Measurements from ENCODE around the gene PPP4R3A. TPM values are rescaled to one million over a fixed set of nuclear protein-coding genes. Genes with fewer than 3 reads are reported as not detected.

PPP4R3A gene
- total and polyA plus RNA-seq, 2 donors (not counting 3 experiments of a cell fraction or from before 2014, with no cell fraction given), result 20.5 to 77.0 TPM

- Histone ChIP-seq H3K4me2 (ENCODE audit: insufficient read depth, low read length) (peak overlapping the region; percentile 18), H3K36me3 (ENCODE audit: control insufficient read depth in 2 of 2, extremely low read depth in 1 of 2, insufficient read depth in 2 of 2, low read length in 2 of 2) (peaks cover 0 to 3% of the 10 kb centered on the region in 2 experiments), H2AFZ (ENCODE audit: low read depth, low read length) (peak overlapping the region; percentile 65), H3K9me3 (replicated peaks; ENCODE audit: control insufficient read depth, insufficient read depth, low read length) (no peaks in the 10 kb centered on the region), H3K79me2 (ENCODE audit: control insufficient read depth, insufficient read depth, low read length) (peaks cover 4% of the 10 kb centered on the region), H3K9me1 (replicated peaks; ENCODE audit: control insufficient read depth, extremely low read depth, insufficient read depth, low read length) (no peaks in the 10 kb centered on the region), H3K27me3 (ENCODE audit: control insufficient read depth in 2 of 2, insufficient read depth in 2 of 2, low read length in 2 of 2) (no peaks in the 10 kb centered on the region), H3K4me3 (replicated peaks in 1 of 3; ENCODE audit: insufficient read depth in 1 of 3, low read depth in 1 of 3, low read length in 3 of 3) (peak overlapping the region in 2 of 3 experiments; percentile 10 to 73), H4K20me1 (replicated peaks; ENCODE audit: control insufficient read depth, extremely low read depth, insufficient read depth, low read length) (no peaks in the 10 kb centered on the region), H3K27ac (ENCODE audit: insufficient read depth, low read depth, low read length) (peak overlapping the region; percentile 23), H3K9ac (replicated peaks; ENCODE audit: extremely low read depth, insufficient read depth, low read length) (no peak overlapping the region), H3K4me1 (ENCODE audit: control insufficient read depth, extremely low read depth, insufficient read depth, low read length) (peaks cover 25% of the 10 kb centered on the region)
- FAIRE-seq (no peak), DNase-seq (ENCODE audit: low read depth, low spot score) (no peak)
- BruUV-seq (replicated peaks), result no TSS peak
- ChIA-PET CTCF (interaction anchor here (0.7 to 10.5 kb wide), 20 partner anchors 11 to 241 kb away, joined by 3 to 196 read pairs (median 4); no protein-coding TSS in a partner anchor), POLR2A (no interaction called here)
- dilution Hi-C loops (cut with MboI; ENCODE audit: extremely low pct_ligation_motif_present, low sequenced_read_pairs), result no loop called here
- TF ChIP-seq POLR2AphosphoS5 (IDR thresholded peaks at IDR 0.05; ENCODE audit: insufficient read depth, low read depth, low read length) (peak; percentile 36), MAX (IDR thresholded peaks at IDR 0.05; ENCODE audit: insufficient read depth, insufficient read length) (peak; percentile 87), CTCF (IDR thresholded peaks at IDR 0.05; ENCODE audit: extremely low read depth in 1 of 2, insufficient read depth in 1 of 2, low read depth in 1 of 2, low read length in 2 of 2) (no peak), MYC (IDR thresholded peaks at IDR 0.05; ENCODE audit: low read depth, low read length) (peak; percentile 73), FOS (IDR thresholded peaks at IDR 0.05; ENCODE audit: borderline replicate concordance, insufficient read depth, low read length) (no peak), POLR2A (IDR thresholded peaks at IDR 0.05; ENCODE audit: low read depth, low read length) (peak; percentile 8), EZH2 (IDR thresholded peaks at IDR 0.05; ENCODE audit: borderline replicate concordance, low read depth, low read length, severe bottlenecking) (no peak), GATA2 (IDR thresholded peaks at IDR 0.05; ENCODE audit: insufficient read depth, insufficient read length, low read depth, low read length) (no peak), JUN (IDR thresholded peaks at IDR 0.05; ENCODE audit: borderline replicate concordance, insufficient read depth, insufficient read length, low read depth) (no peak)
- intact Hi-C loops (cut with micrococcal nuclease), result loop anchor here (1.0 to 10.0 kb wide), 6 partner anchors 40 to 353 kb away; partner anchors contain the start of gene RPS6KA5
Measured at GRCh38 chr14:91417983-91418386, 92.1 kb downstream of the PPP4R3A start.
